SU-DHL-6 (cell line): Measurements from ENCODE around the gene MYOT.

Source experiments
- EZH2phosphoT487 ChIP-seq: fragments of 200-600 bp; sonication (generic), shearing (Covaris generic); conservative IDR thresholded peaks from 2 replicates; pipeline ENCODE4 v1.6.1; 2018; ENCODE audit warnings: mild to moderate bottlenecking, antibody characterized with exemption, low read length, moderate library complexity, mixed read lengths
- TF ChIP-seq, protein P1 (sequence below): fragments of 200-600 bp; sonication (generic); IDR thresholded peaks from one replicate; pipeline ENCODE4 v1.5.1; 2017; ENCODE audit warnings: antibody characterized with exemption, mild to moderate bottlenecking, low read length, moderate library complexity; ENCODE audit not compliant: insufficient read depth, poor library complexity, severe bottlenecking

DNA sequence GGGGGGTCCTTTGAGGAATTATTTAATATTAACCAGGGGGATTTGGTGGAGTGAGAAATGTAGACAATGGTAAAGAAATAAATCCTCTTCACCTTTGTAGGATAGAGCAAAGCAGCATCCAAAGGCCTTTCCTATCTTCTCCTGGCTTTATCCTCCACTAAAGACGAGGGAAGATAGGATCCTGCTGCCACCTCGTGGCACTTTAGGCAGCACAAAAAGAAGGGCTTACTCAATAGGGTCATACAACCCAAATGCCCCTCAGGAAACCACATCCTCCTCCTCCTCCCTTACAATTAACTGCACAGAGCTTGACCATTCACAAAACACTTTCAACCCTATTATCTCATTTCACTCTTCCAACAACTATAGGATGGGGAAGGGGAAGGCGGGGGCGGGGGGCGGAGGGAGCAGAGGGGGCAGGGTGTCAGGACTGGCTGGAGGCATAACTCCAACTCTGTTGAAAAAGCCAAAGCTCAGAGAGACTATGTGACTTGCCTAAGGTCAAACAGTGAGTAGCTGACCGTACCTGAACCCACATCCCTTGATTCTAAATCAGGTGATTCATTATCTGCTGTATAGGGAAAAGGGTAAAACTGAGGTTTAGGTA lies 45.4 kb upstream of the MYOT start:
- no peak for TF ChIP-seq EZH2phosphoT487
- TF ChIP-seq, protein P1, sequence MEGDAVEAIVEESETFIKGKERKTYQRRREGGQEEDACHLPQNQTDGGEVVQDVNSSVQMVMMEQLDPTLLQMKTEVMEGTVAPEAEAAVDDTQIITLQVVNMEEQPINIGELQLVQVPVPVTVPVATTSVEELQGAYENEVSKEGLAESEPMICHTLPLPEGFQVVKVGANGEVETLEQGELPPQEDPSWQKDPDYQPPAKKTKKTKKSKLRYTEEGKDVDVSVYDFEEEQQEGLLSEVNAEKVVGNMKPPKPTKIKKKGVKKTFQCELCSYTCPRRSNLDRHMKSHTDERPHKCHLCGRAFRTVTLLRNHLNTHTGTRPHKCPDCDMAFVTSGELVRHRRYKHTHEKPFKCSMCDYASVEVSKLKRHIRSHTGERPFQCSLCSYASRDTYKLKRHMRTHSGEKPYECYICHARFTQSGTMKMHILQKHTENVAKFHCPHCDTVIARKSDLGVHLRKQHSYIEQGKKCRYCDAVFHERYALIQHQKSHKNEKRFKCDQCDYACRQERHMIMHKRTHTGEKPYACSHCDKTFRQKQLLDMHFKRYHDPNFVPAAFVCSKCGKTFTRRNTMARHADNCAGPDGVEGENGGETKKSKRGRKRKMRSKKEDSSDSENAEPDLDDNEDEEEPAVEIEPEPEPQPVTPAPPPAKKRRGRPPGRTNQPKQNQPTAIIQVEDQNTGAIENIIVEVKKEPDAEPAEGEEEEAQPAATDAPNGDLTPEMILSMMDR: no peak
